Measurements from ENCODE around the gene BABAM2. TPM values are rescaled to one million over a fixed set of nuclear protein-coding genes. Genes with fewer than 3 reads are reported as not detected.

The BABAM2 gene
- total RNA-seq, 2 donors from 2014 or later, result 32.2 to 33.5 TPM

DNA sequence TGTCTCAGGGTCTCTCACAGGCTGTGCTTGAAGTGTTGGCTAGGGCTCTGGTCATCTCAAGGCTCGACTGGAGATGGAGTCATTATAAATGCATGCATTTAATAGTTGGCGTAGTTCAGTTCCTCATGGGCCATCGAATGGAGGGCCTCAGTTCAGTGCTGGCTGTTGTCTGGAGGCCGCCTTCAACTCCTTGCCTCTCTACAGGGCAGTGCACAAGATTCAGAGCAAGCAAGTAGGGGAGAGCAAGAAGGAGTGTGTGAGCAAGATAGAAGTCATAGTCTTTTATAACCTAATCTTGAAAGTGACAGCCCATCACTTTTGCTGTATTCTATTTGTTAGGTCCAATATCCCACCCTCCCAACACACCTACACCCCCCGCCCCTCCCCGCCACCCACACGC lies 137.5 kb downstream of the BABAM2 start:
- TF ChIP-seq, protein P1, sequence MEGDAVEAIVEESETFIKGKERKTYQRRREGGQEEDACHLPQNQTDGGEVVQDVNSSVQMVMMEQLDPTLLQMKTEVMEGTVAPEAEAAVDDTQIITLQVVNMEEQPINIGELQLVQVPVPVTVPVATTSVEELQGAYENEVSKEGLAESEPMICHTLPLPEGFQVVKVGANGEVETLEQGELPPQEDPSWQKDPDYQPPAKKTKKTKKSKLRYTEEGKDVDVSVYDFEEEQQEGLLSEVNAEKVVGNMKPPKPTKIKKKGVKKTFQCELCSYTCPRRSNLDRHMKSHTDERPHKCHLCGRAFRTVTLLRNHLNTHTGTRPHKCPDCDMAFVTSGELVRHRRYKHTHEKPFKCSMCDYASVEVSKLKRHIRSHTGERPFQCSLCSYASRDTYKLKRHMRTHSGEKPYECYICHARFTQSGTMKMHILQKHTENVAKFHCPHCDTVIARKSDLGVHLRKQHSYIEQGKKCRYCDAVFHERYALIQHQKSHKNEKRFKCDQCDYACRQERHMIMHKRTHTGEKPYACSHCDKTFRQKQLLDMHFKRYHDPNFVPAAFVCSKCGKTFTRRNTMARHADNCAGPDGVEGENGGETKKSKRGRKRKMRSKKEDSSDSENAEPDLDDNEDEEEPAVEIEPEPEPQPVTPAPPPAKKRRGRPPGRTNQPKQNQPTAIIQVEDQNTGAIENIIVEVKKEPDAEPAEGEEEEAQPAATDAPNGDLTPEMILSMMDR (IDR thresholded peaks at IDR 0.05), result no peak
- Histone ChIP-seq H3K27ac (no peak overlapping the region), H3K9ac (ENCODE audit: low read depth in 2 of 2, low read length in 2 of 2) (no peak overlapping the region), H3K27me3 (no peaks in the 10 kb centered on the region), H3K4me3 (no peak overlapping the region), H3K9me3 (no peaks in the 10 kb centered on the region), H3K4me1 (no peaks in the 10 kb centered on the region), H3K36me3 (no peaks in the 10 kb centered on the region)
- DNase-seq, result no peak
- intact Hi-C loops (cut with DNase I), result no loop called here

DNA sequence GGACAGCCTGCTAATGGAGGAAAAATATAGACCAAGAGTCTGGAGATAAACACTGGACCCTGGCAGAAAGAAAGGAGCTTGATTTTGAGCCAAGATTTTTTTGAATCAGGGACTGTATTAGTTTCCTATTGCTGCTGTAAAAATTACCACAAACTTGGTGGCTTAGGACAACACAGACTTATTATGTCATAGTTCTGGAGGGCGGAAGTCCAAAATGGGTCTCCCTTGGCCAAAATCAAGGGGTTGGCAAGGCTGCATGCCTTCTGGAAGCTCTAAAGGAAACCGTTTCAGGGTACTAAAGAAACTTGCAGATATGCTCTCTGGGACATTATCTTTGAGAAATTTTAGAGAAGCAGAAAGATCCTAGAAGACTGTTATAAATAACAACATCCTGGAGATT lies 140.1 kb downstream of the BABAM2 start:
- intact Hi-C loops (cut with DNase I), result no loop called here
- Histone ChIP-seq H3K36me3 (no peaks in the 10 kb centered on the region), H3K9ac (ENCODE audit: low read depth in 2 of 2, low read length in 2 of 2) (no peak overlapping the region), H3K4me1 (no peaks in the 10 kb centered on the region), H3K9me3 (no peaks in the 10 kb centered on the region), H3K4me3 (no peak overlapping the region), H3K27ac (no peak overlapping the region), H3K27me3 (no peaks in the 10 kb centered on the region)
- TF ChIP-seq, protein P1 (IDR thresholded peaks at IDR 0.05), result no peak
- no peak for DNase-seq

DNA sequence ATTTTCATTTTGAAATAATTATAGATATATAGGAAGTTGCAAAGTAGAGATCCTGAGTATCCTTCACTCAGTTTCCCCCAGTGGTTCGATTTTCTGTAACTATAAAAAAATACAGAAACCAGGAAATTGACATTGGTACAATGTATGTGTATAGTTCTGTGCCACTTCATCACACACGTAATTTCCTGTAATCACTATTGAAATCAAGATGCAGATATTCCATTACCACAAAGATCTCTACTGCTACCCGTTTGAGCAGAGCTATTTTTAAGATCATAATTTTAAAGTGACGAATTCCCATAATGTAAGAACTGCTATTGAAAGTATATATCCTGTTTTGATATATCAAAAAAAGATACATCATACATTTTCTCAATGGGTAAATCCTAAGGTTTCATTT lies 142.3 kb downstream of the BABAM2 start:
- DNase-seq, result no peak
- H3K4me3 ChIP-seq, result no peak overlapping the region
- TF ChIP-seq, protein P1 (IDR thresholded peaks at IDR 0.05), result no peak
- no peaks in the 10 kb centered on the region for H3K4me1 ChIP-seq
- H3K9ac ChIP-seq (ENCODE audit: low read depth in 2 of 2, low read length in 2 of 2), result no peak overlapping the region
- H3K27ac ChIP-seq, result no peak overlapping the region
- H3K27me3 ChIP-seq, result no peaks in the 10 kb centered on the region
- intact Hi-C loops (cut with DNase I), result no loop called here
- H3K9me3 ChIP-seq, result no peaks in the 10 kb centered on the region
- no peaks in the 10 kb centered on the region for H3K36me3 ChIP-seq

DNA sequence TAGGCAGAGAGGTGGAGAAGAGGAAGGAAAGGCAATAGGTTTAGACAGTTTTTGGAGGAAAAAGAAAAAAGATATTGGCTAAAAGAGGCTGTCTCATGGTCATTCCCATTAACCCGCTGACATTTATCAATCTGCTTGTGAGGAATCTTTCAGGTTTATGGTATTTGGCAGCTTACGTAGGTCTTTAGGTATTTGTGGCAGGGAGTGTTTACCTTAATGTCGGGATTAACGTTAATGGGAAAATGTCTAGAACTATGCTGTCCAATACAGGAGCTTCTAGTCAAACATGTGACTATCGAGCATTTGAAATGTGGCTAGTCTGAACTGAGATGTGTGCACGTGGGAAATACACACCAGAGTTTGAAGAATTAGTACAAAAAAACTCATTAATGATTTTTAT lies 144.2 kb downstream of the BABAM2 start:
- Histone ChIP-seq H3K4me1 (no peaks in the 10 kb centered on the region), H3K36me3 (no peaks in the 10 kb centered on the region), H3K9me3 (no peaks in the 10 kb centered on the region), H3K9ac (ENCODE audit: low read depth in 2 of 2, low read length in 2 of 2) (no peak overlapping the region), H3K4me3 (no peak overlapping the region), H3K27ac (no peak overlapping the region), H3K27me3 (no peaks in the 10 kb centered on the region)
- DNase-seq, result no peak
- TF ChIP-seq, protein P1 (IDR thresholded peaks at IDR 0.05), result no peak
- intact Hi-C loops (cut with DNase I), result no loop called here

- no peak overlapping the region for H3K27ac ChIP-seq
- no peak for DNase-seq
- TF ChIP-seq, protein P1 (IDR thresholded peaks at IDR 0.05), result no peak
- no peaks in the 10 kb centered on the region for H3K36me3 ChIP-seq
- no peak overlapping the region for H3K4me3 ChIP-seq
- no peak overlapping the region for H3K9ac ChIP-seq (ENCODE audit: low read depth in 2 of 2, low read length in 2 of 2)
- intact Hi-C loops (cut with DNase I), result no loop called here
- H3K9me3 ChIP-seq, result no peaks in the 10 kb centered on the region
- no peaks in the 10 kb centered on the region for H3K27me3 ChIP-seq
- H3K4me1 ChIP-seq, result no peaks in the 10 kb centered on the region
Observed at GRCh38 chr2:28035163-28035690, 144.7 kb downstream of the BABAM2 start.
